ENCODE measurements around the gene ADGRD1.
A peak's percentile ranks its signal among the peaks of the same experiment; 100 is the strongest.

The ADGRD1 gene

DNA sequence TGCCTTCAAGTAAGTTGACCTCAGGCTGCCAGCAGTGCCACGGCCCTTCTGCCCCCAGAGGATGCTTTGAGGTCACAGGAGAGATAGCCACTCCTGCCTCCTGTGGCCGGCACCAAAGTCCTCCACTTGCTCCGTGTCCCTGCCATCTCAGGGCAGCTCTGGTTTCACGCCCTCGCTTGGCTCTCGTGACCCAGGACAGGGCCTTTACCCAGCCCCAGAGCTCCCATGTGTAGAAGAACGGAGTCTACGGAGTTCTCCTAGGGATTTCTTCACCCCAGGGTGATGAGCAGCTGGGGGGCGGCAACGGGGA lies 178.1 kb downstream of the ADGRD1 start:
- TF ChIP-seq FOXM1 (IDR thresholded peaks at IDR 0.05; ENCODE audit: borderline replicate concordance, low read depth) = no peak
- no peak for TF ChIP-seq CREB1 (IDR thresholded peaks at IDR 0.05; ENCODE audit: low read depth)
- TF ChIP-seq, protein P1, sequence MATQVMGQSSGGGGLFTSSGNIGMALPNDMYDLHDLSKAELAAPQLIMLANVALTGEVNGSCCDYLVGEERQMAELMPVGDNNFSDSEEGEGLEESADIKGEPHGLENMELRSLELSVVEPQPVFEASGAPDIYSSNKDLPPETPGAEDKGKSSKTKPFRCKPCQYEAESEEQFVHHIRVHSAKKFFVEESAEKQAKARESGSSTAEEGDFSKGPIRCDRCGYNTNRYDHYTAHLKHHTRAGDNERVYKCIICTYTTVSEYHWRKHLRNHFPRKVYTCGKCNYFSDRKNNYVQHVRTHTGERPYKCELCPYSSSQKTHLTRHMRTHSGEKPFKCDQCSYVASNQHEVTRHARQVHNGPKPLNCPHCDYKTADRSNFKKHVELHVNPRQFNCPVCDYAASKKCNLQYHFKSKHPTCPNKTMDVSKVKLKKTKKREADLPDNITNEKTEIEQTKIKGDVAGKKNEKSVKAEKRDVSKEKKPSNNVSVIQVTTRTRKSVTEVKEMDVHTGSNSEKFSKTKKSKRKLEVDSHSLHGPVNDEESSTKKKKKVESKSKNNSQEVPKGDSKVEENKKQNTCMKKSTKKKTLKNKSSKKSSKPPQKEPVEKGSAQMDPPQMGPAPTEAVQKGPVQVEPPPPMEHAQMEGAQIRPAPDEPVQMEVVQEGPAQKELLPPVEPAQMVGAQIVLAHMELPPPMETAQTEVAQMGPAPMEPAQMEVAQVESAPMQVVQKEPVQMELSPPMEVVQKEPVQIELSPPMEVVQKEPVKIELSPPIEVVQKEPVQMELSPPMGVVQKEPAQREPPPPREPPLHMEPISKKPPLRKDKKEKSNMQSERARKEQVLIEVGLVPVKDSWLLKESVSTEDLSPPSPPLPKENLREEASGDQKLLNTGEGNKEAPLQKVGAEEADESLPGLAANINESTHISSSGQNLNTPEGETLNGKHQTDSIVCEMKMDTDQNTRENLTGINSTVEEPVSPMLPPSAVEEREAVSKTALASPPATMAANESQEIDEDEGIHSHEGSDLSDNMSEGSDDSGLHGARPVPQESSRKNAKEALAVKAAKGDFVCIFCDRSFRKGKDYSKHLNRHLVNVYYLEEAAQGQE (IDR thresholded peaks at IDR 0.05; ENCODE audit: low read depth) = no peak
- no peak for TF ChIP-seq YY1 (IDR thresholded peaks at IDR 0.05; ENCODE audit: low read depth)
- no peak for TF ChIP-seq EP300 (IDR thresholded peaks at IDR 0.05; ENCODE audit: borderline replicate concordance)
- TF ChIP-seq MAX (IDR thresholded peaks at IDR 0.05) = no peak
- TF ChIP-seq TCF12 (IDR thresholded peaks at IDR 0.05; ENCODE audit: low read depth) = no peak
- TF ChIP-seq RAD21 (IDR thresholded peaks at IDR 0.05; ENCODE audit: low read depth) = no peak
- no peak for TF ChIP-seq EGR1 (IDR thresholded peaks at IDR 0.05)
- TF ChIP-seq NFIC (IDR thresholded peaks at IDR 0.05) = no peak
- TF ChIP-seq ZBTB7A (IDR thresholded peaks at IDR 0.05; ENCODE audit: low read depth) = no peak
- TF ChIP-seq CEBPB (IDR thresholded peaks at IDR 0.05) = no peak
- no peak for TF ChIP-seq TAF1 (IDR thresholded peaks at IDR 0.05; ENCODE audit: low read depth)

DNA sequence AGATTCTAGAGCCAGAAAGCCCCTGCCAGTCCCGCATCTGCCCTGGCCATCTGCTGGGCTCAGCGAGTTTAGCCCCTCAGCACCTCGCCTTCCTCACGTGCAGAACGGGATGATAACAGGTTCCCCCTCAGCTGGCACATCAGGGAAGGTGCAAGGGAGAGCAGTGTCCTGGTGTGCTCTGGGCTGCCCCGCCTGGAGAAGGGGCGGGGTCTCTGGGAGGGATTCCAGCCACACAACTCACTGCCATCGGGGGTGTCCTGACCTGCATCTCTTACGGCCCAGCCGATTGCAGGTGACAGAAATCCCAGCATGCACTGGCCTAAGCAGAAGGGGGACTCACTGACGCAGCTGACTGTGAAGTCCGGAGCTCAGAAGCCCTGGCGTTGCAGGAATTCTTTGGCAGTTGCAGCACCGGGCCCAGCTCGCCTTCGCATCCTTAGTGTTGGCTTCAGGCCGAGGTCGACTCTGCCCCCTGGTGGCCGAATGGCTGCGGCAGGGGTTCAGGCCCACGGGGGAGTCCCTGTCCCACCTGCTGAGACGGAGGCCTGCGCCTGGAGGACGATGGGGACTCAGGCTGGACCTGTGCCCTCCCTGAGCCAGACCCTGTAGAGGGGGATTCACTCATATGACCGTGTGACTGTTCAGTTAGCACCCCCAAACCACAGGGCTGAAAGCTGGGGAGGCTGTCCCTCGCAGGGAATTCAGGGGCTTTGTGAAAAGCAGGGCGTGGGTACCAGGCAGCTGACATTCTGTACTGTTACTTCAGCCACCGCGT lies 178.6 kb downstream of the ADGRD1 start:
- TF ChIP-seq NFIC (IDR thresholded peaks at IDR 0.05) (peak; percentile 78), CEBPB (IDR thresholded peaks at IDR 0.05) (no peak), ZBTB7A (IDR thresholded peaks at IDR 0.05; ENCODE audit: low read depth) (no peak), EGR1 (IDR thresholded peaks at IDR 0.05) (no peak), RAD21 (IDR thresholded peaks at IDR 0.05; ENCODE audit: low read depth) (peak; percentile 41)

GRCh38 chr12:131133015-131133905 lies 179.6 kb downstream of the ADGRD1 start:
- no peak for TF ChIP-seq NFIC (IDR thresholded peaks at IDR 0.05)
- no peak for TF ChIP-seq CREB1 (IDR thresholded peaks at IDR 0.05; ENCODE audit: low read depth)

DNA sequence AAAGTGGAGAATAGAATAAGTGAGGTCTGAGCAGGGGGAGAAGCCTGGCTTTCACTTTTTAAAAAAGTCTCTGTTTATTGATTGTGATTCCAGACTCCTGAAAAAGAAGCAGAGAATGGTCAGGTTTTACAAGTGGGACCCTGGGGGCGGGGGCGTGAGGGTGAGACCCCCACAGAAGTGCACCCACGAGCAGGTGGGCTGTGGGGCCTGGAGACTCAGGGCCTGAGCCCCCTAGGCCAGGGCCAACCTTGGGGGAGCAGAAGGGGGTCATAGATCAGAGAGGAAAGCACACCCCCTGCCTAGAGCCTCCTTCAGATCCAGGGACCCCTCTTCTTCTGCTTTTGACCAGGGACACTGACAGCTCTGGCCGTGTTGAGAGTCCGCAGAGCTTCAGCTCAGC lies 180.3 kb downstream of the ADGRD1 start:
- TF ChIP-seq TAF1 (IDR thresholded peaks at IDR 0.05; ENCODE audit: low read depth) = no peak
- no peak for TF ChIP-seq YY1 (IDR thresholded peaks at IDR 0.05; ENCODE audit: low read depth)
- no peak for TF ChIP-seq MAX (IDR thresholded peaks at IDR 0.05)
- no peak for TF ChIP-seq ZBTB7A (IDR thresholded peaks at IDR 0.05; ENCODE audit: low read depth)
- no peak for TF ChIP-seq CREB1 (IDR thresholded peaks at IDR 0.05; ENCODE audit: low read depth)

- no peak for TF ChIP-seq RAD21 (IDR thresholded peaks at IDR 0.05; ENCODE audit: low read depth)
- no peak for TF ChIP-seq NFIC (IDR thresholded peaks at IDR 0.05)
- no peak for TF ChIP-seq EGR1 (IDR thresholded peaks at IDR 0.05)
- TF ChIP-seq EP300 (IDR thresholded peaks at IDR 0.05; ENCODE audit: borderline replicate concordance) = no peak
- no peak for TF ChIP-seq YY1 (IDR thresholded peaks at IDR 0.05; ENCODE audit: low read depth)
- no peak for TF ChIP-seq ZBTB7A (IDR thresholded peaks at IDR 0.05; ENCODE audit: low read depth)
- TF ChIP-seq TAF1 (IDR thresholded peaks at IDR 0.05; ENCODE audit: low read depth) = no peak
- TF ChIP-seq, protein P1 (IDR thresholded peaks at IDR 0.05; ENCODE audit: low read depth) = no peak
- no peak for TF ChIP-seq CREB1 (IDR thresholded peaks at IDR 0.05; ENCODE audit: low read depth)
- TF ChIP-seq TCF12 (IDR thresholded peaks at IDR 0.05; ENCODE audit: low read depth) = no peak
- TF ChIP-seq CEBPB (IDR thresholded peaks at IDR 0.05) = no peak
These were observed 181.0 kb downstream of the ADGRD1 start for GRCh38 chr12:131134523-131135310.

GRCh38 chr12:131135311-131135785 lies 181.6 kb downstream of the ADGRD1 start:
- TF ChIP-seq, protein P1 (IDR thresholded peaks at IDR 0.05; ENCODE audit: low read depth) = no peak
- TF ChIP-seq TEAD4 (IDR thresholded peaks at IDR 0.05) (no peak), FOXM1 (IDR thresholded peaks at IDR 0.05; ENCODE audit: borderline replicate concordance, low read depth) (no peak), YY1 (IDR thresholded peaks at IDR 0.05; ENCODE audit: low read depth) (no peak), EGR1 (IDR thresholded peaks at IDR 0.05) (no peak), NFIC (IDR thresholded peaks at IDR 0.05) (no peak), RAD21 (IDR thresholded peaks at IDR 0.05; ENCODE audit: low read depth) (no peak), CREB1 (IDR thresholded peaks at IDR 0.05; ENCODE audit: low read depth) (no peak), ZBTB7A (IDR thresholded peaks at IDR 0.05; ENCODE audit: low read depth) (no peak), MAX (IDR thresholded peaks at IDR 0.05) (no peak), EP300 (IDR thresholded peaks at IDR 0.05; ENCODE audit: borderline replicate concordance) (no peak), TCF12 (IDR thresholded peaks at IDR 0.05; ENCODE audit: low read depth) (no peak), TAF1 (IDR thresholded peaks at IDR 0.05; ENCODE audit: low read depth) (no peak), USF1 (IDR thresholded peaks at IDR 0.05) (no peak), CEBPB (IDR thresholded peaks at IDR 0.05) (no peak)
